HUES64 (cell line): ENCODE results near the gene TRIM48. TPM values are rescaled to one million over a fixed set of nuclear protein-coding genes. Genes with fewer than 3 reads are reported as not detected.
"Not testable (repeated sequence)": the region's sequence is repeated elsewhere in the genome, so short reads cannot be mapped to it uniquely, and the experiment has no call there.

Experiments
- H3K27ac ChIP-seq: 2 replicates; pipeline ENCODE4 v1.7.0; 2013; ENCODE audit warnings: low read depth, low read length, inconsistent platforms
- H3K27me3 ChIP-seq: 2 replicates; pipeline ENCODE4 v1.6.1; 2013; ENCODE audit warnings: mild to moderate bottlenecking, low read length; ENCODE audit not compliant: insufficient read depth
- H3K36me3 ChIP-seq: 2 replicates; pipeline ENCODE4 v1.6.1; 2013; ENCODE audit warnings: mild to moderate bottlenecking, low read length; ENCODE audit not compliant: insufficient read depth
- H3K4me1 ChIP-seq: 2 replicates; pipeline ENCODE4 v1.6.1; 2013; ENCODE audit warnings: mild to moderate bottlenecking, low read length, moderate library complexity; ENCODE audit not compliant: insufficient read depth
- H3K4me3 ChIP-seq: 2 replicates; pipeline ENCODE4 v1.5.1; 2013; ENCODE audit warnings: mild to moderate bottlenecking, low read length, moderate library complexity
- H3K9ac ChIP-seq: 2 replicates; pipeline ENCODE4 v1.6.1; 2013; ENCODE audit warnings: mild to moderate bottlenecking, low read depth, low read length
- H3K9me3 ChIP-seq: 2 replicates; pipeline ENCODE4 v1.6.1; 2013; ENCODE audit warnings: low read depth, low read length; ENCODE audit not compliant: insufficient read depth
- WGBS: fragments of 150-250, 120-280 bp; methylation state at CpG from one replicate; pipeline ENCODE4 v1.1.7; 2013; ENCODE audit warnings: missing lambda C conversion rate; 5-methylcytosine and 5-hydroxymethylcytosine counted together
- polyA plus RNA-seq, 2 experiments: library from polyadenylated mRNA; stranded (reverse); fragments of 50-300 nt; gene quantifications; one replicate each; pipeline ENCODE4 v1.2.3, GENCODE V29; 2013

TRIM48 gene, protein sequence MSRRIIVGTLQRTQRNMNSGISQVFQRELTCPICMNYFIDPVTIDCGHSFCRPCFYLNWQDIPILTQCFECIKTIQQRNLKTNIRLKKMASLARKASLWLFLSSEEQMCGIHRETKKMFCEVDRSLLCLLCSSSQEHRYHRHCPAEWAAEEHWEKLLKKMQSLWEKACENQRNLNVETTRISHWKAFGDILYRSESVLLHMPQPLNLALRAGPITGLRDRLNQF
- polyA plus RNA-seq (2013, experiment 1 of 2), result not detected
- polyA plus RNA-seq (2013, experiment 2 of 2), result not detected

DNA sequence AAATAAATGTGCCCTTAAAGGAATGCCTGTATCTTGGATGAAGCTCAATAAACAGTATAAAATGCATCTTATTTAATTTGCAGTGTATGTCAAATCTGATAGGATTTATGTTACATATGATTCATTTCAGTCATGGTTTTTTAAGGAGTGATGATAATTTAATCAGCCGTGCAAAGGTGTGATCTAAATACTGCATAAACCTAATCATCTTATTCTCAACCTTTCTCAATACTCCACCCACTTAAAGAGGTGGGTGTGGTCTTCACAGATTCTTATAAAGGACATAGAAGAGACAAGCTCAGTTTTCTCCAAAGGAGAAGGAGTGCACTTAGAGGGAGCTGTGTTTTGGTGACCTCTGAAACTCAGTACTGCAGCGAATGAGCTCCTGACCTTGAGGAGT, at the start of gene TRIM48:
Gene TRIM48 (plus strand): TSS at position 301 of the 400 bp plus-strand sequence. CDS start 113 bp downstream, outside the sequence.
- H3K27me3 ChIP-seq, H3K9ac ChIP-seq, H3K4me1 ChIP-seq, H3K4me3 ChIP-seq, H3K27ac ChIP-seq, H3K36me3 ChIP-seq: not testable (repeated sequence)
- 31% methylated on average over 1 of the region's 2 CpGs for WGBS
- H3K9me3 ChIP-seq, result peaks cover 67% of the 10 kb centered on the region

DNA sequence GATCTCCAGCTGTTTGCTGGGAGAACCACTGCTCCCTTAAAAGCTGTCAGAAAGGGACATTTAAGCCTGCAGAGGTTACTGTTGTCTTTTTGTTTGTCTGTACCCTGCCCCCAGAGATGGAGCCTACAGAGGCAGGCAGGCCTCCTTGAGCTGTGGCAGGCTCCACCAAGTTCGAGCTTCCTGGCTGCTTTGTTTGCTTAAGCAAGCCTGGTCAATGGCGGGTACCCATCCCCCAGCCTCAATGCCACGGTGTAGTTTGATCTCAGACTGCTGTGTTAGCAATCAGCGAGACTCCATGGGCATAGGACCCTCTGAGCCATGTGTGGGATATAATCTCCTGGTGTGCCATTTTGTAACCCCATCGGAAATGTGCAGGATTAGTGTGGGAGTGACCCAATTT, 23.6 kb upstream of the TRIM48 start:
- 69% methylated on average over 5 of the region's 5 CpGs for WGBS
- H3K36me3 ChIP-seq, H3K27me3 ChIP-seq, H3K4me3 ChIP-seq, H3K27ac ChIP-seq, H3K9ac ChIP-seq, H3K4me1 ChIP-seq: not testable (repeated sequence)
- peaks cover 68% of the 10 kb centered on the region for H3K9me3 ChIP-seq

DNA sequence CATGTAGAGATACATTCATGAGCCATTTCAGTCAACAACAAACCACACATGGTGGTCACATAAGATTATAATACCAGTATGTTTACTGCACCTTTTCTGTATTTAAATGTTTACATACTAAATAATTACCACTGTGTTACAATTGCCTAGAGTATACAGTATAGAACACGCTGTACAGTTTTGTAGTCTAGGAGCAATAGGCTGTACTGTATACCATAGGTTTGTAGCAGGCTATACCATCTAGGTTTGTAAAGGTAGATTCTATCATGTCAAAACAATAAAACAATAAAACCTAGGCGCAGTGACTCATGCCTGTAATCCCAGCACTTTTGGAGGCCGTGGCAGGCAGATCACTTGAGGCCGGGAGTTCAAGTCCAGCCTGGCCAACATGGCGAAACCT, 1.1 kb downstream of the TRIM48 start:
- H3K27me3 ChIP-seq, result no peaks in the 10 kb centered on the region
- 84% methylated on average over 4 of the region's 5 CpGs for WGBS
- H3K9ac ChIP-seq, result no peak overlapping the region
- no peak overlapping the region for H3K4me3 ChIP-seq
- no peaks in the 10 kb centered on the region for H3K4me1 ChIP-seq
- peaks cover 70% of the 10 kb centered on the region for H3K9me3 ChIP-seq
- no peak overlapping the region for H3K27ac ChIP-seq
- H3K36me3 ChIP-seq, result no peaks in the 10 kb centered on the region
